GM19240 (cell line): ENCODE data around the gene LAMC3.

ENCODE experiments used
- DNase-seq: peaks from one replicate; pipeline ENCODE4 v3.0.0; 2011; ENCODE audit warnings: low spot score; ENCODE audit not compliant: insufficient read length

The LAMC3 gene

DNA sequence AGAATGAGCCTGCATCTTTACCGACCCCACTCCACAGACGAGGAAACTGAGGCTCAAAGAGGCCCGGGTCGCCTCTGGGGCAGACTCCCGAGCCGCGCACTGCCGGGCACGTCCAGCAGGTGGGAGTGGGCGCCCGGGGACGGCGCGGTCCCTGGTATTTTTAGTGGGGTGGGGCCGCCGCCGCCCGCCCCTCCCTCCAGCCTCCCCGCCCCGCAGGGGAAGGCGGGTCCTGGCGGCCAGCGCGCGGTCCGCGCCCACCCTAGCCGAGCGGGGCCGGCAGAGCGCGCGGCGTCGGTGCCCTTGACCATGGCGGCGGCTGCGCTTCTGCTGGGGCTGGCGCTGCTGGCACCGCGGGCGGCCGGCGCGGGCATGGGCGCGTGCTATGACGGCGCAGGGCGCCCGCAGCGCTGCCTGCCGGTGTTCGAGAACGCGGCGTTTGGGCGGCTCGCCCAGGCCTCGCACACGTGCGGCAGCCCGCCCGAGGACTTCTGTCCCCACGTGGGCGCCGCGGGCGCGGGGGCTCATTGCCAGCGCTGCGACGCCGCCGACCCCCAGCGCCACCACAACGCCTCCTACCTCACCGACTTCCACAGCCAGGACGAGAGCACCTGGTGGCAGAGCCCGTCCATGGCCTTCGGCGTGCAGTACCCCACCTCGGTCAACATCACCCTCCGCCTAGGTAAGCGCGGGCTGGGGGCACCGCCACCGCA lies at the start of gene LAMC3:
Gene LAMC3, plus strand, starts transcription at position 266 of the 710 bp plus-strand sequence. Its CDS starts 41 bp downstream, at position 307.
- DNase-seq = no peak

DNA sequence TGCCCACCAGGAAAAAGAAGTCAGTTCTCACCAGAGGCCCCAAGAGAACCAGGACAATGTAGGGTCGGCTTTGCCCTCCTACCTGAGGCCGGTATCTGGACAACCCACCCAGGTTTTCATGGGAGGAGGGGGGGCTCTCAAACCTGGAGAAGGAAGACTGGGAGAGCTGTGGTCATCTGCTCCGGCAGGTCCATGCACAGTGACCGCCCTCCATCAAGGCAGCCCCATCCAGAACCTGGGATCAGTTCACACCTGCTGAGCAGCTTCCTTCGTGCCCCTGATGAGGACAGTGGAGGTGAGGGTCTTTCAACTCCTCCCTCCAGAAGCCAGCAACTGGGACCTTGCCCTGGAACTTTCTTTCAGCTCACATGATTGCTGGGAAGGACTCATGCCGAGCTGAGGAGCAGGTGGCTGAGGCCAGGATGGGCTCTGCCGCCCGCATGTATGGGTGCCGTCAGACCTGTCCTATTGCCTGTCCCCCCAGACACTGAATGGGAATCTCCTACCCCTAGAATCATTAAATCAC lies 49.1 kb upstream of the LAMC3 start:
- no peak for DNase-seq

DNA sequence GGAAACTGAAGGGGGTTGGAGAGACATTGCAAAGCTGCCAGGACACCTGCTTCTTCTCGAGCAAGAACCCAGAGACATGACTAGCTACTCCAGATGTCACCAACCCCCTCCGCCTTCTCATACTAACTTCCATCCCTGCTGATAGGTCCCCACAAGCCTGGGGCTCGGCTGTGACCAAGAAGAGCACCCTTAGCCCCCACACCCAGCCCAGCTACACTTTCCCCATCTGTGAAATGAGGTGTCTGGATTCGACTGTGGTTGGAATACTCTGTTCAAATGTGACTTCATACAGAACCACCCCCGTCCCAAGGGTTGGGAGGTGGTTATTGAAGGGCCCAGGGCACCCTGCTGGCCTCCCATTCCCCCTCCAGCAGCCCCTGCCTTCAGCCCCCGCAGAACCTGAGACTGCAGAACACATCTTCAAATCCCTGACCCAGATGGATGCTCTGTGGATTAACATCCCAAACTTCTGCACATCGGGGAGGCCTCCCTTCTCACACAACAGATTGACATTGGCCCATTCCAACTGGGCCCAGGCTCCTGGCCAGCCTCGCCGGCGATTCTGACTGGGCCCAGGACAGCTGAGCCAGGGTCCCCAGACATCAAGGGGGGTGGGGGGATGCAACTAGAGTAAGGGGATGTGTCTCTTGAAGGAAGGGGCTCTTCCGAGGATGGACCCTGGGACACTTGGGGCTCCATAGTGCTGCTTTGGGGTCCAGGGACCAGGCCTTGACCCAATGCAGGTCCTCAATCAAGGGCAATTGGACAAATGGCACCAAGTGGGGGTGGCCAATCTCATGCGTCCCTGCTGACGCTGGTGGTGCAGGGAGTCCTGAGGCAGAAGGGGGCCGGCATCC lies 48.2 kb upstream of the LAMC3 start:
- no peak for DNase-seq

DNA sequence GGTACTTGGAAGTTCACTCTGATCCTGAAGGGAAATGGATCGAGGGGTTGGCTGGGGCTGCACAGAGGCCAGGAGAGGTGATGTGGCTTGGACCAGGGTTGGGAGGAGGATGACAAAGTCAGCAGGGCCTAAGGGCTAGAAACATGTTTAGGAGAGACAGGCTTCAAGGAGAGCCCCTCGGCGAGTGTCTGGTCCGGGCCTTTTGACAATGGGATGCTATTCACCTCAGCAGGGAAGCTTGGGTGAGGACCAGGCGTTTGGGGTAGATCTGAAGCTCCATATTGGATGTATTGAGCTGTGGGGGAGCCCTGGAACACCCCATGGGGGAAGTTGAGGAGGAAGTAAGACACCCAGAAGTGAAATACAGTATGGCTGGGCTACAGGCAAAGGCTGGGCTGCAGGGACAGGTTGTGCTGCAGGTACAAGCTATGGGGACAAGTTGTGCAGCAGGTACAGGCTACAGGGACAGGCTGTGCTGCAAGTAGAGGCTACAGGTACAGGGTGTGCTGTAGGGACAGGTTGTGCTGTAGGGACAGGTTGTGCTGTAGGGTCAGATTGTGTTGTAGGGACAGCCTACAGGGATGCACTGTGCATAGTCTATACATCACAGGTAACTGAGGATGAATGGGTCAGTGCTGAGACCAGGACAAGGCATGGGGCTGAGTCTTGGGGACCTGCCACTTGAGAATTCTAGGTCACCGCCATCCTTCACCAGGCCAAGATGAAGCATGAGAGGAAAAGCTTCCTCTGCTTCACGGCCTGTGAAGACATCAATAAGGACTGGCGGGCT lies 47.3 kb upstream of the LAMC3 start:
- DNase-seq = no peak

DNA sequence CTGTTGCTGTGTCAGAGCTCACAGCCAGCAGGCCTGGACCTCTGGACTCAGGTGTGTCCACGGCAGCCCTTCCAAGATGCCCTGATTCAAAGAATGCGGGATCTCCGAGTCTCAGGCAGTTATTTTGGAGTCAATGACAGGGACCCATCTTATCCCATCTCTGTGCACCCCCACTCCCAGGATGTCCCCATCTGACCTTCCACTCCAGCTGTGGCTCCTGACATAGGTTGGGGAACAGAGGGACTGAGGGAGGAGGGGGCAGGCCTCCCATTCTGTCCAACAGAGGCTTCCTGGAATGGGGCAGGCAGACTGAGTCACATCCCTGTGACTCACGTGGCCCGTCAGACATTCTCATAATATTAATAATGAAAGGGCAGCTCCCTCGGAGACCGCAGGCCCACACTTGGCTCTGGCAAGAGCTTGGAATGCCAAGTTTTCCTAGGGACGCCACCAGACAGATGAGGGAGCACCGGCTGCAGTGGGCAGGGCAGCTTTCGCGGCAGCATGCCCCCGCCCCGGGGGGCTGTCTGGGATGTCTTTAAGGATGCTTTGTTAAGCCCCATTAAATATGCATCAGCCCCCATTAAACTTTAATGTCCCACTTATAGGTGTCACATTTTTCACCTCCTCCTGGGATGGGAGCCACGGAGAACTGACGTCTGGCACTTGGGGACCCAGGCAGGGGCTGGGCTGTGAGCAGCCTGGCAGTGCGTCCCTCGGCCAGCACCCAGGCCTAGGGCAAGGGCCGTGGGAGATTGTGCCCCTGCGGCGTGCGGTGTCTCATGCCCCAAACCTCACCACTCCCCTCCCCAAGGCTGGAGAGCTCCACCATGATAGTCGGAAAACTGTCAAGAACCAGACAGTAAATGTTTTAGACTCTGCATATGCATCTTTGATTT lies 46.3 kb upstream of the LAMC3 start:
- no peak for DNase-seq

DNA sequence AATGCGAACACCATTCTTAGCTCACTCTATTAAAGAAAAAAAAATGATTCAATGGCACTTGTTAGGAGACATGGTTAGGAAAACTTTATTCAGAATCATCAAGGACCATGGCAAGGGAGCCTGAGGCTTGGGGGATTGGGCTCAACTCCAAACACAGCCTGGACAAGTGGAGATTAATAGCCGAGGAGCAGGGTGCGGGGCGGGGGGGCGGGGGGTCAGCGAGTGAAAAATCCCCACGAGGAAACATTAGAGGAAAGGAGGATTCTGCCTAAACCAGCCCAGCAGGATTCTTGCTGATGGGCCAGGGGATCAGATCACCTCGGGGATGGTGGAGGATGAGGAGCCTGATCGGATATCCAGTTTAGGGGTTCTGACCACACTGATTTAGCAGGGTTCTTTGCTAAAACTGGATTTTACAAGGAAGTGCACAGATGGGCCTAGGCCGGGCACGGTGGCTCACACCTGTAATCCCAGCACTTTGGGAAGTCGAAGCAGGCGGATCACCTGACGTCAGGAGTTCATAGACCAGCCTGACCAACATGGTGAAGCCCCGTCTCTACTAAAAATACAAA lies 45.6 kb upstream of the LAMC3 start:
- no peak for DNase-seq

DNA sequence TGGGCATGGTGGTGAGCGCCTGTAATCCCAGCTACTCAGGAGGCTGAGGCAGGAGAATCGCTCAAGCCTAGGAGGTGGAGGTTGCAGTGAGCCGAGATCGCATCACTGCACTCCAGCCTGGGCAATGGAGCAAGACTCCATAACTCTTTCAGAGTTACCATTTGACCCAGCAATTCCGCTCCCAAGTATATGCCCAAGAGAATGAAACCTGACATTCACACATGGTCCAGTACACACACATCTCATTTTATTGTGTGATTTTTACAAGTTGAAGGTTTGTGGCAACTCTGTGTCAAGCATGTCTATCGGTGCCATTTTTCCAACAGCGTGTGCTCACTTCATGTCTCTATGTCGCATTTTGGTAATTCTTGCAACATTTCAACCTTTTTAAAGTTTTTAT lies 45.1 kb upstream of the LAMC3 start:
- DNase-seq = no peak

DNA sequence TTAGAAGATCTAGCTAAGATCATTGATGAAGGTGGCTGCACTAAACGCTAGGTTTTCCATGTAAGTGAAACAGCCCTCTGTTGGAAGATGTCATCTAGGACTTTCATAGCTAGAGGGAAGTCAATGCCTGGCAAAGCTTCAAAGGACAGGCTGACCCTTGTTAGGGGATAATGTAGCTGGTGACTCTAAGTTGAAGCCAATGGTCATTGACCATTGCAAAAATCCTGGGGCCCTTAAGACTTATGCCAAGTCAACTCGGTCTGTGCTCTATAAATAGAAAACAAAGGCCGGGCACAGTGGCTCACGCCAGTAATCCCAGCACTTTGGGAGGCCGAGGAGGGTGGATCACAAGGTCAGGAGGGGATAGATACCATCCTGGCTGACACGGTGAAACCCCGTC lies 43.3 kb upstream of the LAMC3 start:
- no peak for DNase-seq

DNA sequence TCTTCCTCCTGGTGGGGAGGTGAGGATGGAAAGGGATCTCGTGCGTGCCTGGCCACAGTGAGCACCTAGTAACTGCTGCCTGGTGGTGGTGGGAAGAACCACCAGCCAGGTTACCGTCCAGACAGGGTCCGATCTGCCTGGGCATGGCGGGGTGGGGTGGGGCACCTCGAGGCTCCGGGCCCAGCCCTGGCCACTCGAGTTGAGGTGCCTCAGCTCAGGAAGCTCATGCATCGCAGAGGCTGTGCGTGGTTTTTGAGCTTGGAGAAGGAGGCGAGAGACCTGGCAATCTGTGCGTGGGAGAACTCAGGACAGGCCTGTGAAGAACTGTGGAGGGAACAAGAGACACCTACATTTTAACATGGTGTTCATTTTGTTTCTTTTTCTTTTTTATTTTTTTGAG lies 38.9 kb upstream of the LAMC3 start:
- no peak for DNase-seq

DNA sequence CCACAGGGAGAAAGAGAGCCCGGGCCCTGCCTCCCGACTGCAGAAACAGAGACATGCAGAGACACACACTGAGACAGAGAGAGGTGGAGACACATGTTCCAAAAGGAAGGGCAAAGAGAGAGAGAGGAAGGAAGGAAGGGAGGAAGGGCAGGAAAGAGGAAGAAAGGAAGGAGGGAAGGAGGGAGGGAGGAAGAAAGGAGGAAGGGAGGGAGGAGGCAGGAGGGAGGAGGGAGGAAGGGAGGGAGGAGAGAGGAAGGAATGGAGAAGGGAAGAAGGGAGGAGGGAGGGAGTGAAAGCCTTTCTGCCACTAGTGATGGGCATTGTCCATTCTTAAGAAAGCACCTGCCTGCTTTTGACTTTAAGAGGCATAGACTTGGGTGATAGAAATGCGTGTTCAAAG lies 38.1 kb upstream of the LAMC3 start:
- no peak for DNase-seq

DNA sequence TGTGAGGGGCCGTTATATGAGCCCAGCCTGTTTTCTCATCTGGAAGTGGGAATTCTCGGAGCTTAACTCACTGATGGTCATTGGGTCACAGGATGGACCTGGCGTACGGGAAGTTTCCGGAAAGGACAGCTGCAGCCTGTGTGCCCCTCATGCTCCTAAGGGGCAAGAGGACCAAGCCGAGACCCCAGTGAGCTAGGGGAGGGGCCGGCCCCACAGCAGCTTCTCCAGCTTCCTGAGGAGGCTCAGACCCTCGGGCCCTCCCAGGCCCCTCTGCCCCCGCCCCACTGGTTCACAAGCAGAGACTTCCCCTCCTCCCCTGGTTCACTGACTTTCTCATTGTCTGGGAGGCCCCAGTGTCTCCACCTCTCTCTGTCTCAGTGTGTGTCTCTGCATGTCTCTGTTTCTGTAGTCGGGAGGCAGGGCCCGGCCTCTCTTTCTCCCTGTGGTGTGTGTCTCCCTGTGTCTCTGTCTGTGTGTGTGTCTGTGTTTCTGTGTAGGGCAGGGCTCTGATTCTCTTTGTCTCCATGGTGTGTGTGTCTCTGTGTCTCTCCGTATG lies 37.6 kb upstream of the LAMC3 start:
- DNase-seq = no peak

DNA sequence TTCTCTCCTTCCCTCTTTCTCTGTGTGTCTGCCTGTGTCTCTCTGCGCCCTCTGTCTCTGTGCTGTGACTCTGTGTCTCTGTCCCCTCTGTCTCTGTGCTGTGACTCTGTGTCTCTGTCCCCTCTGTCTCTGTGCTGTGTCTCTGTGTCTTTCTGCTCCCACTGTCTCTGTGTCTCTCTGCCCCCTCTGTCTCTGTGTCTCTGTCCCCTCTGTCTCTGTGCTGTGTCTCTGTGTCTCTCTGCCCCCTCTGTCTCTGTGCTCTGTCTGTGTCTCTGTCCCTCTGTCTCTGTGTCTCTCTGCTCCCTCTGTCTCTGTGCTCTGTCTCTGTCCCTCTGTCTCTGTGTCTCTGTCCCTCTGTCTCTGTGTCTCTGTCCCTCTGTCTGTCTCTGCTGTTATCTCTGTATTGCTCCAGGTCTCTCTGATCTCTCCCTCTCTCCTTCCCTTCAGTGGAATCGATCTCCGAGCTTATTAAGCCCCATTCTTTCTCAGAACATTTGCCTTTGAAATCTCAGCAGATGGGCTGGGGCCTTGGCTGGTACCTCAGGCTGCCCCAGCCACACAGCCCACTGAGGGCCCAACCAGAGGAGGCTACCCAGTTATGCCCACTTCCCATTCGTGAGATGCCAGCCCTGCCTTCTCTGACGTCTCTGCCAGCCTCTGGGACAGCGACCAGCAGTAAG lies 36.6 kb upstream of the LAMC3 start:
- no peak for DNase-seq

DNA sequence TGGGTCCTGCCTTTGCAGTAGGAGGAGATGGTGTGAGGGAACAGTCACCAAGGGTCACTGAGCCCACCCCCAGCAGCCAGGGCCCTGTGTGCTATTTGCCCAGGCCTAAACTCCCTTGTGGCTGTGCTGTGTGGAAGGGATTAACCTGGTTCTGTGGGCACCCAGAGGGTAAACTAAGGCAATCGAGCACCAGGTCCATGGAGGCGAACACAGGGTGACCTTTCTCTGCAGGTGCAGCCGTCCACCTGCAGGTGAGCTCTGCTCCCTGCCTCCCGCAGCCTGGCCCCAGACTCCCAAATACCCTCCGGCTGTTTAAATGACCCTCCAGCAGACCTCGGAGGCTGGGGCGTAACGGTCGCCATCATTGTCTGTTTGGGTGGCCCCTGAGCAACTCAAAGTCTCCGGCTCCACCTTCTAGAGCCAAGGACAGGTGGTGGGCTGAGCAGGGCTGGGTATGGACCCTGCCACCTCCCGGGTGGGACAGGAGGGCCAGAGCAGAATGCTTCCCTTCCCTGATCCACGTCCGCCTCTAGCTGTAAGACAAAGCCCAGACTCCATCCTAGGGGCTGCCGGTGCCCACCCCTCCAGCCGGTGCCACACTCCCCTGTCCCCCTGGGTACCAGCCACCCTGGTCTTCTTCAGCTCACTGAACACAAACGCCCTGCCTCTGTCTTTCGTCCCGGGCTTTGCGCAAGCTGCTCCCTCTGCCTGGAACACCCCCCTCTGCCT lies 35.9 kb upstream of the LAMC3 start:
- no peak for DNase-seq

DNA sequence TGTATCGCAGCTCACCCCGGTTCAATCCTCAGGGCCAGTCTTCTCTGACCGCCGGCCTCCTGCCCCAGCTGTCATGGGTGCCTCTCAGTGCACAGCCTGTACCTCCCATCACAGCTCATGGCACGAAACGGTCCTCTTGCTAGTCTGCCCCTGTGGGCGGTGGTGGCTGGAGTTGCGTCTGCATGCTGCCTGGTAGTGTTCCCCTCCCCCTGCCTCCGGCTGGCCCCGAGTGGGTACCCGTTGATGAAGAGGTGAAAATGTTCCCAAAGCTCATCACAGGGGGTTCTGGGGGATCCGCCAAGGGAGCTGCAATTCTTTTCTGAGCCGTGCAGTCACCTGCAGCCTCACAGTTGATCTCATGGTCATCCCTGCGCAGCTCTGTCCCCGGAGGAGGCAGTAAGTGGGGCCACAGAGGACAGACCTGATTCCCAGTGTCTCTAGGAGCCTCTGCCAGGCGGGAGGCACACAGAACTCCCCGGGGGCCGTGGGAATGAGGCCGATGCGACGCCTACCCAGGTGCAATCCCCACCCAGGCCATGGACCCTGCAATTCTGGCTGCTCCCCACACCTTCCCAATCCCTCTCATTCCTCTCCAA lies 35.2 kb upstream of the LAMC3 start:
- no peak for DNase-seq

DNA sequence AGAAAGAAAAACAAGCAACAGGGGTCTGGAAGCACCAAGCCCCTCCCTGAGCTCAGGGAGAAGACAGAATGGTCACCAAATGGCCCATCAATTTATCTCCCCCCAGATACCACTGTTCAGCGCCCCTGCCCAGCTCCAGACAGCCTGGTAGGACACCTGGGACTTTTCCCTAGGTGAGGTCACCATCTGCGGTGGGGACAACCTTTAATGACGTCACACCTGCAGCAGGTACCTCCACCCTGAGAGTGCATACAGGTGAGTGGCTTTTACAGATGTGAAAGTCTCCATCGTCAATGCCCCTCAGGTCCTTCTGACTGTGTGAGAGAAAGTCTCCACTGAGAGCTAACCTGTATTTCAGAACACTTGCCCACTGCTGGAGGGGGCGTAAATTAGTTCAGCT lies 34.3 kb upstream of the LAMC3 start:
- no peak for DNase-seq

DNA sequence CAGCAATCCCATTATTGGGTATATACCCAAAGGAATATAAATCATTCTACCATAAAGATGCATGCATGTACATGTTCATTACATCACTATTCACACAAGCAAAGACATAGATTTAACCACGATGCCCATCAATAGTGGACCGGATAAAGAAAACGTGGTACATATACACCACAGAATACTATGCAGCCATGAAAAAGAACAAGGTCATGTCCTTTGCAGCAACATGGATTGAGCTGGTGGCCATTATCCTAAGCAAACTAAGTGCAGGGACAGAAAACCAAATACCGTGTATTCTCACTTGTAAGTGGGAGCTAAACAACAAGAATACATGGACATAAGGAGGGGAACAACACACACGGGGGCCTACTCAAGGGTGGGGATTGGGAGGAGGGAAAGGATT lies 33.8 kb upstream of the LAMC3 start:
- no peak for DNase-seq

DNA sequence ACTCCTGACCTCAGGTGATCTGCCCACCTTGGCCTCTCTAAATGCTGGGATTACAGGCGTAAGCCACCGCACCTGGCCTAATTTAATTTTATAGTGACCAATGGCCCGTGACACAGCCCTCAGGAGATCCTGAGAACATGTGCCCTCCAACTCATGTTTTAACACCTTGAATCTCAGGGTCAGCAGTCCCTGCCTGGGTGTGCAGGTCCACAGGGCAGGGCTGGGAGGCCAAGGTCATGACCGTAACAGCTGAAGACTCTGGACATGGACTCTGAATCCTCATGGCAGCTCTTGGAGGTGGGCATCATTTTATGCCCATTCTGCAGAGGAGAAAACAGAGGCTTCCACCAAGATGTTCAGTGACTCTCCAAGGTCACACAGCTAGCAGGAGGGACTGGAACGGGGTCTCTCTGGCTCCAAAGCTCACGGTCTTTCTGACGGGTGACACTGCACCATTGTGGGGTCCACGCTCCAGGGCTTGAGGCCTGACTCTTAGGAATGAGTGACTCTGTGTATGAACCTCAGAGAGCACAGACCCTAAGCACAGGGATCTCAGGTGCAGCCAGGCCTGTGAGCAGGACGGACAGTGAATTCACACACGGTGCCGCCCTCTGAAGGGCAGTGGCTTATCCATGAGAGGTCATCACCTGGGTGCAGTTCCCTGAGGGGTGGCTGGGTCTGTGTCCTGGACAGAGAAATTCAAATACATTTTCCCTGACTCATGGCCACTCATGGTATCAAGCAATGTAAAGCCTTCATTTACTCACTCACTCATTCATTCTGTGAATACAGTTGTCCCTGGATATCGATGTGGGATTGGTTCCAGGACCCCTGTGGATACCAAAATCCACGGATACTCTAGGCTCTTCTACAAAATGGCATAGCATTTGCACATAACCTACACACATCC lies 32.8 kb upstream of the LAMC3 start:
- no peak for DNase-seq
